Endometrial microvascular endothelial cells (primary cell): Measurements from ENCODE around the gene CDKN2B-AS1. TPM values are rescaled to one million over a fixed set of nuclear protein-coding genes. Genes with fewer than 3 reads are reported as not detected.
"Not testable (repeated sequence)": the region's sequence is repeated elsewhere in the genome, so short reads cannot be mapped to it uniquely, and the experiment has no call there.

Experiments used
- in situ Hi-C: cut with HindIII; loops from 2 replicates; pipeline ENCODE4 v1.10.0; 2017; ENCODE audit warnings: low sequenced_read_pairs, low pct_unique_long_range_greater_than_20kb; ENCODE audit errors: inconsistent ontology term
- total RNA-seq: library from RNA; depleted of rRNA; stranded (reverse); fragments of >200 nt; gene quantifications from one replicate; pipeline ENCODE4 v1.2.3, GENCODE V29; 2015; ENCODE audit errors: inconsistent ontology term

CDKN2B-AS1 gene
- total RNA-seq, 1 donor from 2014 or later = 3.3 TPM

- in situ Hi-C loops = no loop called here
These were observed 61.8 kb downstream of the CDKN2B-AS1 start for GRCh38 chr9:22056402-22056801.

GRCh38 chr9:22057972-22058371 lies 63.4 kb downstream of the CDKN2B-AS1 start:
- in situ Hi-C loops = not testable (repeated sequence)

- in situ Hi-C loops = no loop called here
These were observed 66.3 kb downstream of the CDKN2B-AS1 start for GRCh38 chr9:22060831-22061383.

GRCh38 chr9:22064957-22065356 lies 70.4 kb downstream of the CDKN2B-AS1 start:
- in situ Hi-C loops = no loop called here

GRCh38 chr9:22065431-22066200 lies 71.0 kb downstream of the CDKN2B-AS1 start:
- in situ Hi-C loops = no loop called here

GRCh38 chr9:22067196-22067595 lies 72.6 kb downstream of the CDKN2B-AS1 start:
- in situ Hi-C loops = no loop called here

- in situ Hi-C loops = no loop called here
These were observed 73.8 kb downstream of the CDKN2B-AS1 start for GRCh38 chr9:22068369-22068768.

- in situ Hi-C loops = no loop called here
These were observed 78.8 kb downstream of the CDKN2B-AS1 start for GRCh38 chr9:22073349-22073748.

GRCh38 chr9:22078081-22078480 lies 83.5 kb downstream of the CDKN2B-AS1 start:
- in situ Hi-C loops = no loop called here

GRCh38 chr9:22079873-22080341 lies 85.3 kb downstream of the CDKN2B-AS1 start:
- in situ Hi-C loops = no loop called here

- in situ Hi-C loops = no loop called here
These were observed 89.9 kb downstream of the CDKN2B-AS1 start for GRCh38 chr9:22084336-22085035.

- in situ Hi-C loops = no loop called here
These were observed 93.6 kb downstream of the CDKN2B-AS1 start for GRCh38 chr9:22088053-22088716.

GRCh38 chr9:22088717-22089061 lies 94.1 kb downstream of the CDKN2B-AS1 start:
- in situ Hi-C loops = no loop called here

GRCh38 chr9:22097707-22098106 lies 103.1 kb downstream of the CDKN2B-AS1 start:
- in situ Hi-C loops = no loop called here

GRCh38 chr9:22098643-22099332 lies 104.2 kb downstream of the CDKN2B-AS1 start:
- in situ Hi-C loops = no loop called here

GRCh38 chr9:22100626-22101025 lies 106.0 kb downstream of the CDKN2B-AS1 start:
- in situ Hi-C loops = loop anchor here (10.0 kb wide), 1 partner anchor 286 kb away; no protein-coding TSS in a partner anchor

GRCh38 chr9:22102146-22103053 lies 107.8 kb downstream of the CDKN2B-AS1 start:
- in situ Hi-C loops = loop anchor here (10.0 kb wide), 1 partner anchor 288 kb away; no protein-coding TSS in a partner anchor
